ENCODE data around the gene TIAM2.
"Not testable (repeated sequence)": the region's sequence is repeated elsewhere in the genome, so short reads cannot be mapped to it uniquely, and the experiment has no call there.

The TIAM2 gene

GRCh38 chr6:155013457-155013876, 18.4 kb downstream of the TIAM2 start:
- Histone ChIP-seq H3K9ac (ENCODE audit: insufficient read length) (no peak overlapping the region), H3K36me3 (ENCODE audit: insufficient read depth, low read length) (no peaks in the 10 kb centered on the region), H3K27ac (no peak overlapping the region), H3K9me3 (ENCODE audit: low read depth, low read length) (no peaks in the 10 kb centered on the region), H3K4me3 (no peak overlapping the region)
- no peak for DNase-seq (ENCODE audit: low read depth, low spot score)
- TF ChIP-seq FOXP2 (optimal IDR thresholded peaks at IDR 0.05; ENCODE audit: control extremely low read depth, extremely low read length, insufficient read depth) (no peak), POLR2AphosphoS5 (IDR thresholded peaks at IDR 0.05; ENCODE audit: borderline replicate concordance, low read depth, low read length) (no peak), EZH2 (IDR thresholded peaks at IDR 0.05) (no peak)

DNA sequence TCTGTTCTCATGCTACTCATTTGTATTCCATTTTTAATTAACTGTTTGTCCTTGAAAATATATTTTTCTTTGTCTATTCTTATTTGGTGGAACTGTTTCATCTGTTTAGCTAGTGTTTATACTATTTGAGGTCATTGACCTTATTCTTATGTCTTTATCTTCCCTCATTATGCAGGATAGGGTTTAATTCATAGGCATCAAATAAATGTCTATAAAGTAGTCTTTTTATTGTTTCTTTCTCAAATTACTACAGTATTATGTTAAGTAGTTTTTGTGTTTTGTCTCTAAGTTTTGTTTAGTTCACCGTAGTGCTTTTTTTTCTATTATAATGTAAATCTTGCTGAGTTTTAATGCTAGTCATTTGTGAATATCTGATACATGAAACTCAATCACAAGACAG, 19.0 kb downstream of the TIAM2 start:
- no peak overlapping the region for H3K27ac ChIP-seq
- TF ChIP-seq POLR2AphosphoS5 (IDR thresholded peaks at IDR 0.05; ENCODE audit: borderline replicate concordance, low read depth, low read length) = no peak
- no peak for TF ChIP-seq EZH2 (IDR thresholded peaks at IDR 0.05)

DNA sequence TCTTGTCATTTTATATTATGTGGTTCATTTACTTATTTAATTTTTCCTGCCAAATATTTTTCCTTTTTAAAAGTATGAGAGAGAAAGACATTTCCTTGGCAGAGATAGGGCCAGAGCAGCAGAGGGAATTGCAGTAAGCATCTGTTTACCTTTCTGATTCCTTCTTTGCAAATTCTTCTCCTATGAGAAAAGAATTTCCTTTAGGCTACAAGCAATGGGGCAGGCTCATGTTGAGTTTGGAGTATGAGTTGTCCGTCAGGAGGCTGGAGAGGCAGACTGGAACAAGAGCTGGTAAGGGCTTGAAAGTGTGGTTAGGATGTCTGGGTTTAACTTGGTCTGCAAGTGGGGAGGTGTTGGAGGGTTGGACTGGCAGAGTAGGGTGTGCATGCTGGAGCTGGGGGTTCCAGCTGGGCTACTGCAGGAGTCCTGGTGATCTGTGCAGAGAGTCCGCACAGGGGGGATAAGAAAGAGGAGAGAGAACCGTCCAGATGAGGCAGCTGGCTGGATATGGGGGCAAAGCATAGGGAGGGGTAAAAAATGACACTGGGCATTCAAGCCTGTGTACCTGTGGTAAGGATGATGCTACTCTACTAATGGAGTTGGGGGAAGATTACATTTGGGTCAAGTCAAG, 19.7 kb downstream of the TIAM2 start:
- H3K36me3 ChIP-seq (ENCODE audit: insufficient read depth, low read length) = no peaks in the 10 kb centered on the region
- no peak overlapping the region for H3K4me3 ChIP-seq
- TF ChIP-seq POLR2AphosphoS5 (IDR thresholded peaks at IDR 0.05; ENCODE audit: borderline replicate concordance, low read depth, low read length) (no peak), FOXP2 (optimal IDR thresholded peaks at IDR 0.05; ENCODE audit: control extremely low read depth, extremely low read length, insufficient read depth) (no peak), EZH2 (IDR thresholded peaks at IDR 0.05) (no peak)
- H3K9ac ChIP-seq (ENCODE audit: insufficient read length) = no peak overlapping the region
- H3K9me3 ChIP-seq (ENCODE audit: low read depth, low read length) = no peaks in the 10 kb centered on the region
- DNase-seq (ENCODE audit: low read depth, low spot score) = no peak
- H3K27ac ChIP-seq = no peak overlapping the region

More for the DNA sequence above, 19.0 kb downstream of the TIAM2 start:
- Histone ChIP-seq H3K9me3 (ENCODE audit: low read depth, low read length) (no peaks in the 10 kb centered on the region), H3K4me3 (no peak overlapping the region), H3K36me3 (ENCODE audit: insufficient read depth, low read length) (no peaks in the 10 kb centered on the region), H3K9ac (ENCODE audit: insufficient read length) (no peak overlapping the region)
- no peak for DNase-seq (ENCODE audit: low read depth, low spot score)

DNA sequence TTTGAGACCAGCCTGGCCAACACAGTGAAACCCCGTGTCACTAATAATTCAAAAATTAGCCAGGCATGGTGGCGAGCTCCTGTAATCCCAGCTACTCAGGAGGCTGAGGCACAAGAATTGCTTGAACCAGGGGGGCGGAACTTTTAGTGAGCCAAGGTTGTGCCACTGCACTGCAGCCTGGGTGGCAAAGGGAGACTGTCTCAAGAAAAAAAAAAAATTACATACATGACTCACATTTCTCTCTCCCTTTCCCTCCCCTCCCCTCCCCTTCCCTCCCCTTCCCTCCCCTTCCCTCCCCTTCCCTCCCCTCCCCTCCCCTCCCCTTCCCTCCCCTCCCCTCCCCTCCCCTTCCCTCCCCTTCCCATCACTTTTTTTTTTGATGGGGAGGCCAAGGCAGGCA, 23.3 kb downstream of the TIAM2 start:
- H3K9ac ChIP-seq (ENCODE audit: insufficient read length); DNase-seq (ENCODE audit: low read depth, low spot score); H3K27ac ChIP-seq; H3K9me3 ChIP-seq (ENCODE audit: low read depth, low read length); H3K36me3 ChIP-seq (ENCODE audit: insufficient read depth, low read length); H3K4me3 ChIP-seq: not testable (repeated sequence)

GRCh38 chr6:155021680-155022079, 26.6 kb downstream of the TIAM2 start:
- Histone ChIP-seq H3K27ac (no peak overlapping the region), H3K9me3 (ENCODE audit: low read depth, low read length) (no peaks in the 10 kb centered on the region), H3K4me3 (no peak overlapping the region), H3K9ac (ENCODE audit: insufficient read length) (no peak overlapping the region), H3K36me3 (ENCODE audit: insufficient read depth, low read length) (no peaks in the 10 kb centered on the region)
- DNase-seq (ENCODE audit: low read depth, low spot score) = no peak
- no peak for TF ChIP-seq EZH2 (IDR thresholded peaks at IDR 0.05)
- no peak for TF ChIP-seq POLR2AphosphoS5 (IDR thresholded peaks at IDR 0.05; ENCODE audit: borderline replicate concordance, low read depth, low read length)
- no peak for TF ChIP-seq FOXP2 (optimal IDR thresholded peaks at IDR 0.05; ENCODE audit: control extremely low read depth, extremely low read length, insufficient read depth)

- H3K4me3 ChIP-seq = no peak overlapping the region
- no peaks in the 10 kb centered on the region for H3K36me3 ChIP-seq (ENCODE audit: insufficient read depth, low read length)
- H3K27ac ChIP-seq = no peak overlapping the region
- no peak overlapping the region for H3K9ac ChIP-seq (ENCODE audit: insufficient read length)
- TF ChIP-seq POLR2AphosphoS5 (IDR thresholded peaks at IDR 0.05; ENCODE audit: borderline replicate concordance, low read depth, low read length) (no peak), FOXP2 (optimal IDR thresholded peaks at IDR 0.05; ENCODE audit: control extremely low read depth, extremely low read length, insufficient read depth) (no peak), EZH2 (IDR thresholded peaks at IDR 0.05) (no peak)
- no peak for DNase-seq (ENCODE audit: low read depth, low spot score)
- no peaks in the 10 kb centered on the region for H3K9me3 ChIP-seq (ENCODE audit: low read depth, low read length)
Measured at GRCh38 chr6:155022721-155023120, 27.6 kb downstream of the TIAM2 start.

DNA sequence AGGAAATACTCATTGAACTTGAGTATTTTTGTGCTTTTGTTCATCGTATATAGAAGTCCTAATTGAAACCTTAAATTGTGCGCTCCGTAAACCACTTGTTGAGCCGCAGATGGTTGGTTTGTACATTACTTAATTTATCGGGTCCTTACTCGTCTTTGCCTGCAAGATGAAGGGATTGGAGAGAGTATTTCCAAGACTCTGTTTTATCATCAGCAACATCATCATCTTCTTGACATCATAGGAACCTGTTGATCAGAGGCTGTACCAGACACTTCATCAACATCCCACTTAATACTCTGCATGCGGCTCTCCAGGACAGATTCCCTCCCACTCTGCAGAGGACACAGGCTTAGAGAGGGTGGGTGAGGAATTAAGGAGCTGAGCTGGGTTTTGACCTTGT, 28.6 kb downstream of the TIAM2 start:
- Histone ChIP-seq H3K27ac (no peak overlapping the region), H3K9me3 (ENCODE audit: low read depth, low read length) (no peaks in the 10 kb centered on the region), H3K4me3 (no peak overlapping the region), H3K9ac (ENCODE audit: insufficient read length) (no peak overlapping the region), H3K36me3 (ENCODE audit: insufficient read depth, low read length) (no peaks in the 10 kb centered on the region)
- no peak for DNase-seq (ENCODE audit: low read depth, low spot score)
- TF ChIP-seq FOXP2 (optimal IDR thresholded peaks at IDR 0.05; ENCODE audit: control extremely low read depth, extremely low read length, insufficient read depth) (no peak), EZH2 (IDR thresholded peaks at IDR 0.05) (no peak), POLR2AphosphoS5 (IDR thresholded peaks at IDR 0.05; ENCODE audit: borderline replicate concordance, low read depth, low read length) (no peak)

- H3K9me3 ChIP-seq (ENCODE audit: low read depth, low read length) = no peaks in the 10 kb centered on the region
- H3K4me3 ChIP-seq = no peak overlapping the region
- no peak for DNase-seq (ENCODE audit: low read depth, low spot score)
- H3K9ac ChIP-seq (ENCODE audit: insufficient read length) = no peak overlapping the region
- H3K27ac ChIP-seq = no peak overlapping the region
- H3K36me3 ChIP-seq (ENCODE audit: insufficient read depth, low read length) = no peaks in the 10 kb centered on the region
- TF ChIP-seq POLR2AphosphoS5 (IDR thresholded peaks at IDR 0.05; ENCODE audit: borderline replicate concordance, low read depth, low read length) (no peak), EZH2 (IDR thresholded peaks at IDR 0.05) (no peak), FOXP2 (optimal IDR thresholded peaks at IDR 0.05; ENCODE audit: control extremely low read depth, extremely low read length, insufficient read depth) (no peak)
Measured at GRCh38 chr6:155024391-155025027, 29.4 kb downstream of the TIAM2 start.
